Stimulated activated CD8-positive, alpha-beta memory T cell treated with anti-CD3 and anti-CD28 coated beads, Interleukin-7, amount 100 ng/mL, for 4 hours (primary cell): ENCODE measurements around the gene RBM15B.
"Not testable (repeated sequence)": the region's sequence is repeated elsewhere in the genome, so short reads cannot be mapped to it uniquely, and the experiment has no call there.

Experiments
- DNase-seq, 2 donors: peaks; one replicate each; pipeline ENCODE4 v3.0.0-alpha.2; 2020; ENCODE audit warnings: low read depth in 2 of 2

RBM15B gene

DNA sequence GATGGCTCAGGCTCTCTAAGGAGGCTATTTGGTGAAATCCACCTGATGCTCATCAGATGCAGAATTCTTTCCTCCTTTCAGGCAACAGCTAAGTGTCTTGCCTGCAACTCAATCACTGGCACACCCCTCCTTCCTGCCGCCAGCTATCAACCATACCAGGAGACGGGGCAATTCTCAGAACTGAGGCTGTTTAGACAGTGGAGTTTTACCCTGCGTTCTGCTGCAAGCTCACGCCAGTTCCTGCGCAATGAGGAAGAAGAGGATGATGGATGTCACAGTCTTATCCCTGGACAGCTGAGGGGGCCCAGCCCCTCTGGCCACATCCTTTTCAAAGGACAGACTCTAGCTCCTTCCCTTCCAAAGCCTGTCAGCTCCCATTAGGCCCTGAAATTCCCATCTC is 13.0 kb upstream of the RBM15B start:
- DNase-seq: no peak

DNA sequence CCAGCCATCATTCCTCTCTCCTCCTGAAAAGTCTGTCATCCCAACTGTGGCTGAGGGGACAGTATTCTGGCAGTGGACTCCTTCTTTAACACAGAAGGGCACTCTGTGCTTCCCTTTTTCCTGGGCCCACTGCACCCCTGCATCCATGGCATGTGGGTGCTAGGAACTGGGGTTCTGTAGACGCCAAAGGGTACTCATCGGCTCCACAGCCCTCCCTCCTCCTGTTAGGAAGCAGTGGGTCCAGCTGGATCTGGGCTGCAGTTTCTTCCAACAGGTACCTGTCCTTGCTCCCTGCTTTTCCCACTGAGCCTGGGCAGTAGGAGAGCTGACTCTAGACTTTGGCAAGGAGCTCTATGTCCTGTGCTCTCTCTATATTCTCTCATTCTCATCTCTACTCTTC is 12.4 kb upstream of the RBM15B start:
- no peak for DNase-seq

DNA sequence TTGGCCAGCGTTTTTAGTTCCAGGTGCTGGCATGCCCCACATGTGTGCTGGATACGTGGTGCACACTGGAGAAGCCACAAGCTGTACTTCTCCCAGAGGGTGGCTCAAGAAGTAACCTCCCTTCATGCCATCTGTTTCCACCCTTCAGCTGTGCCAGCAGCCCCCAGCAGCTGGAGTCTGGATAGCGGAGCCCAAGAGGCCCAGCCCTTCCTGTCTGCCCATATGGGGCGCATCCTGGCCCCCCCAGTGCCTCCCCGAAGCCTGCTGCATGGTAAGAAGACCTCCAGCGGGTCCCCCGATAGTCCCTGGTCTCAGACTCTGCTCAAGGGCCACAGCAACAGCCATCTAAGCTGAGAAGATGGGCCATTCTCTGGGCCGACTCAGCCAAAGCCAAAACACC is 11.8 kb upstream of the RBM15B start:
- no peak for DNase-seq

DNA sequence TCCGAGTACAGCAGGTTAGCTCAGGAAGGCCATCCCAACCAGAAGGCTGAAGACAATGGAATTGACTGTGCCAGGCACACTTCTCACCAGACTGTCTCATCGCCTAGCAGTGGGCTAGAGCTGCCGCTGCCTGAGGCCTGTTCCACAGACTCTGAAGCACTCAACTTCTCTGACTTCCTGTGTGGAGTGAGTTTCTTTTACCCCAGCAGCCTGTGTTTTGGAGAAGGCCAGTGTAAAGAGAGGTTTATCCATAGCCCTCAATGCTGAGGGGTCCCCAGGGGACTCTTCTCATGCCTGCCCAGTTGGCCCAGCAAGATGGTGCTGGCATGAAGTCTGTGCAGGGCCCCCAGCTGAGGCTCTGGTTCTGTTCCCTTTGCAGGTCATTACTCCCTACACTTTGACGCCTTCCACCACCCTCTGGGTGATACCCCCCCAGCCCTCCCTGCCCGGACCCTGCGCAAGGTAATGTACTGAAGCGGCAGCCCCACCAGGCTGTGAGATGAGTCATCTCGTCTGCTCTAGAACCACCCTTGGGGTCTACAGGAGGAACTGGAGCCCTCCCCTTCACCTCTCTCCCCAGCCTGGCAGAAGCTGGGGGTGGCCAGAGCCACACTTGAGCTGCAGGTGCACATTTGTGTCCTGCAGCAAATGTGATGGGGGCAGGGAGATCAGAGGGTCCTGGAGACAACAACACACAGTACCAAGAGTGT is 11.2 kb upstream of the RBM15B start:
- no peak for DNase-seq

DNA sequence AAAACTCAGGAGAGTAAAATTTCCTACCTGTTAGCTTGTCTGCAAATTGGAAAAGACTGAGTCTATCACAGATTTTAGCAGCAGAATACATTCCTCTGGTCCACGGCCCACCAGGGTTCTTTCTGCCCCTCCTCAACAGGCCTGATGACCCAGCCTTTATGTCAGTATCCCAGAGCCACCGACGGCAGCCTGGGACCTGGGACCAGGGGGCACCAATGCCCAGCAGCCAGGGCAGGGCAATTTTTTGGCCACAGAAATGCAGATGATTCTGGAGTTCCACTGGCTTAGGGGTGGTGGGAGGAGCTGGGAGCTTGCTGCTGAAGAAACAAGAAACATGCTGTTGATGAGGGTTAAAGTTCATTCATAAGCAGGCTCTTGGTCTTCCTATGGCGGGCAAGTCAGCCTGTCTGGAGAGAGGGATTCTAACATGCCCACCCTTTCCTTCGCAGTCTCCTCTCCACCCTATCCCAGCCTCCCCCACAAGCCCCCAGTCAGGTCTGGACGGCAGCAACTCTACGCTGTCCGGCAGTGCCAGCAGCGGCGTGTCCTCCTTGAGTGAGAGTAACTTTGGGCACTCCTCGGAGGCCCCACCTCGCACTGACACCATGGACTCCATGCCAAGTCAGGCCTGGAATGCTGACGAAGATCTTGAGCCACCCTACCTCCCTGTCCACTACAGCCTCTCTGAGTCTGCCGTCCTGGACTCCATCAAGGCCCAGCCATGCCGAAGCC is 10.3 kb upstream of the RBM15B start:
- no peak for DNase-seq

DNA sequence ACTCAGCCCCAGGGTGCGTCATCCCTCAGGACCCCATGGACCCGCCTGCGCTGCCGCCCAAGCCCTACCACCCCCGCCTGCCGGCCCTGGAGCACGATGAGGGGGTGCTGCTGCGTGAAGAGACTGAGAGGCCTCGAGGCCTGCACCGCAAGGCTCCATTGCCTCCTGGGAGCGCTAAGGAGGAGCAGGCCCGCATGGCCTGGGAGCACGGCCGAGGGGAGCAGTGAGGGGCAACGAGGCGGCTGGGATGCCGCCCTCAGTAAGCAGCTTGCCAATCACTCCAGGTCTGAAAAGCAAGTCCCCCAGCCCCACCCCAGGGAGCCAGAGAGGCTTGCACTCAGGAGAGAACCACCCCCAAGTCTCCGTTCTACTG is 9.8 kb upstream of the RBM15B start:
- no peak for DNase-seq

DNA sequence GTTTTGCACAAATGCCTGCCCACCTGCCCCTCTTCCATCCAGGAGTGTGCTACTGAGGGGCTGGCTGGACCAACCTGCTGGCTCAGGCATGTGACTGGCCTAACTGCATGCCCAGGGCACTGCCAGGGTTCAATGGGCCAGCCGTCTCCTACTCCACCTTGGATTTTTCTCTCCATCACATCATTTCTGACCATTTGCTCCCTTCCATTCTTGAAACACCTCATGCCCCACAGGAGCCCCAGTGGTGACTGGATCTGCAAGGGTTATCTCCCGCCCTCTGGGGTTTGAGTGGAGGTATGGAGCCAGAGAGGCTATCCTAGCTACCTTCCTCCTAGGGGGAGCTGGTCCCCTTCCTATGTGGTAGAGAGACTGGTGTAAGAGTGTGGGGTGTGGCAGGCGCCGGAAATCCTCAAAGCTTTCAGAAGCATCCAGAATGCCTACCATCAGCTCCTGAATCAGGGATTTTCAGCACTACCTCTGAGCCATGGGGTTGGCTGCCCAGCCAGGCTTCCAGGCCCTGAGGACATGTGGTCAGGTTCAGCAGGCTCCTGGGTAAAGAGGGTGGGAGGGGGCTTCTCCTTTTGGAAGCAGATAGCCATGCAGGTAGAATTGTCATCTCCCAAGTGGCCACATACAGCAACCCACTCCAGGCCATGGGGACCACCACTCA is 8.9 kb upstream of the RBM15B start:
- DNase-seq: no peak

DNA sequence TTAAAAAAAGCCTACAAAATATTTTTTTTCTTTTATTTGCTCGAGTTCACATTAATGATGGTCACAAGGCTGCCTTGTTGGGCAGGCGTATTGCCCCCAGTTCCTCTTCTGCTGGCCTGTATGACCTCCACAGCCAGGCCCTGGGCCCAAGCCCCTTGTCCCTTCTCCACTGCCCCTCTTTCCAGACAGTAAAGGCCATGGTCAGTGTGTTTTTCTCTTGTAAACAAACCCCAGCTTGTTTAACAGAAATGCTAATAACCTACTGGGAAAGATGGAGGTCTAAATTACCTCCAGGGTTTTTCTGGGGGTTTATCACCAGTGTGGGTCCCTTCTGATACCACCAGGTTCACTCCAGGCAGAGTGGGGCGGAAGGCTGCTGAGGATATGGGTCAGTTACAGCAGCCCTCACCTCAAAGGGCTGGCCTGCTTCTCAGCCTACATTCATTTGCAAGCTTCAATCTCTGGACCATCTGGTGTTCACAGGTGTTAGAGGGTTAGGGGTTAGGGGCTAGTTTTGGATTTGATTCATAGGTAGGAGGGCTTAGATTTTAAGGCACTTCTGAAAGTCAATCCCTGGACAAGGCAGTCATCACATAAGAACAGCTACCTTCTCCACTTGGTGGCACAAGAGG is 8.0 kb upstream of the RBM15B start:
- DNase-seq: no peak

DNA sequence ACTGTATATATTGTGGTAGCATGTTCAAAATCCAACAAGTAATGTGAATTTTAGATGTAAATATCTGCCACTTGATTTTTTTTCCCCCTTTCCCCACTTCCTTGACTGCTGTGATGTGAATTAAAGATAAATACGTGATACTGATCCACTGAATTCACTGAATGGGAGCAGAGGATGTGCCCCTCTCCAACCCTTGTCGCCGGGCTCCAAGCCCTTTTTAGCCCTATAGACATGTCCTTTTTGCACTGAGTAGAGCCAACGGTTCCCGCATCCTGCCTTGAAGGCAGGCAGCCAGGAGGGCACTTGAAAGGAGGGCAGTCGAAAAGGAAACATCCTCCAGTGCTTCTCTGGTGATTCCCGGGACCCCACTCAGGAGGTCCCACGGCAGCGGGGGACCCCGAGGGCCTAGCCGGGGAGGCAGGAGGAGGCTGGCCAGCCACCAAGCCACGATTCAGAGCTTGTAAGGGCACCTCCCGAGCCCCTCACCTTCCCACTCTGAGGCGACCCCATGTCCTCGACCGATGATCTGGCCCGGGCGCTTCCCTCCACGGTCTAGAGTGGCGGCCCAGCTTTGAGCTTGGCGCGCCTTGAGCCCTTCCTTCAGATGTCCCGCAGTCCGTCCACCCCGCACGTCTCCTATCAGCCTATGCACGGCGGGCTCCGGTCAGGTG is 6.9 kb upstream of the RBM15B start:
- no peak for DNase-seq

DNA sequence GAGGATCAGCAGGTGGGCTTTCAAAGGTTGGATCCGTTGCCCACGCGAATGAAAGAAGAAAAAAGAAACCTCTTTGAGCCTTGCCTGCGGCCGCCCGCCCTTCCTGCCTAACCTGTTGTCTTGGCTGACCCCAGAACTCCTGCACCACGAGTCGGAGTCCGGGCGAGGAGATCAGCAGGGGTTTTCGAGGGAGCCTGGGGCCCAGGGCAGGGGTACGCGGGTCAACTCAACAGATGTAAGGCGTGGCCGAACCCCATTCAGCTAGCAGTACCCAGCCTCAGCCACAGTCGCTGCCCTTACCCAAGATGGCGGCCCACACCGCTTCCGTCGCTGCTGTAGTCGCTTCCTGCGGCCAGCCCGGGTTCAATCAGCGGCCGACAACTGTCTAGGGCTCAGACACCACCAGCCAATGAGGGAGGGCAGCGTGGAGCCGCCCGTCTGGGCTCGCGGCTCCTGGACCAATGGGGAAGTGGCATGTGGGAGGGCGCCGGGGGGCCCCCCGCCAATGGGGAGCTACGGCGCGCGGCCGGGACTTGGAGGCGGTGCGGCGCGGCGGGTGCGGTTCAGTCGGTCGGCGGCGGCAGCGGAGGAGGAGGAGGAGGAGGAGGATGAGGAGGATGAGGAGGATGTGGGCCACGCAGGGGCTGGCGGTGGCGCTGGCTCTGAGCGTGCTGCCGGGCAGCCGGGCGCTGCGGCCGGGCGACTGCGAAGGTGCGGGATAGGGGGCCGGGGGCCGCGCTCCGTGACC is 6.2 kb upstream of the RBM15B start, which contains the start of gene MANF:
TSS of gene MANF (plus strand) at position 566 of the 748 bp plus-strand sequence. CDS start at position 618, 52 bp downstream.
- peak; percentile 96 to 99 for DNase-seq

DNA sequence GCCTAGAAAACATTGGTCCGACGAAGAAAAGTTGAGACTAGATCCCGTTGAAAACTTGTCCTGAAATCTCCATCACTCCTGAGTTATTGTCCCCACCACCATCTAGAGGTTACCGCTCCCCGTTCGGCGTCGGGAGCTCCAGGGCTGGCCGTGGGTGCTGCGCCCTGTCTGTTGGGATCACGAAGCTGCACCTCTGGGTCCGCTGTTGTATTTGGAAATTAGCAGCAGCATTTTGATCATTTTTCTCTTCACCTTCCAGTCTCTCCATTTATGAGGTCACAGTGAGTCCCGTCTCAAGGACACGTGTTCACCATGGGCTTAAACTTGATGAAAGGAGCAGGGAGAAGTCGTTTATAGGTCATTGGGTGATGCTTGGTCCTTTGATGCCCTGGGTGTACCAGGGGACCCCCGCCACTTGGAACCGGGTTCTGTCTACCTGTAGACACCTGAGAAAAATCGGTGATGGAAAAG is 5.4 kb upstream of the RBM15B start:
- no peak for DNase-seq

DNA sequence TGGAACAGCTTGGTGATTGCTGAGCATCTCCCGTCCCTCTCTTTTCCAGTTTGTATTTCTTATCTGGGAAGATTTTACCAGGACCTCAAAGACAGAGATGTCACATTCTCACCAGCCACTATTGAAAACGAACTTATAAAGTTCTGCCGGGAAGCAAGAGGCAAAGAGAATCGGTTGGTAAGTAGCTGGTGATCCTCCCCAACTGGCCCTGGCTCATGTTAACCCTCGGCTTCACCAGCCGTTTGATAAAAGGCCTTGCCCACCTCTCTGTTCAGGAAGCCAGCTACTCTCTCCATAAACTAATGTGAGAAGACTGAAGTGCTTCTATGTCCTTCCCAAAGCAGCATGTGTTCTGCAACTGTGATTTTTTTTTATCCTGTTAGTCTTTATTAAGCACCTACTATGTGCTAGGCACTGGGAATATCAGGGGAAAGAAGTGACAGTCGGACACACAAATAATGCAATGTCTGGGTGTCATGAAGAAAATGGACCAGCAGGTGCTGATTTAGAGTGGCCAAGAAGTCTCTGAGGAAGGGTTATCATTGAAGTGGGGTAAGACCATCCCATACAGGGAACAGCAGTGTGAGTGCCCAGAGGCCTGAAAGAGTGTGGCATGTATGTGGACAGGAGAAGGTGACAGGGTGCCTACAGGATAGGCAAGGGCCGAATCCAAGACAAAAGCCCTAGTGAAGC is 4.8 kb upstream of the RBM15B start:
- no peak for DNase-seq

DNA sequence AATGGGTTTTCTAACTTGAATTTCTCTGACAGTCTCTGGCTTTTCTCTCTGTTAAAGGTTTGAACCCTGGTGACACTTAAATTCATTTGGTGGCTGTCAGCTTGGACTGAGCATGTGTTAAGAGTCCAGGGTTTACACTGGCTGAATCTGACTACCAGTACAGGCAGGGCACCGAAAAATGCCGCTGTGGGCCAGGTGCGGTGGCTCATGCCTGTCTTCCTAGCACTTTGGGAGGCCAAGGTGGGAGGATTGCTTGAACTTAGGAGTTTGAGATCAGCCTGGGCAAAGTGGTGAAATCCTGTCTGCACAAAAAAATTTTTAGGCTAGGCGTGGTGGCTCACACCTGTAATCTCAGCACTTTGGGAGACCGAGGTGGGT is 4.2 kb upstream of the RBM15B start:
- no peak for DNase-seq

DNA sequence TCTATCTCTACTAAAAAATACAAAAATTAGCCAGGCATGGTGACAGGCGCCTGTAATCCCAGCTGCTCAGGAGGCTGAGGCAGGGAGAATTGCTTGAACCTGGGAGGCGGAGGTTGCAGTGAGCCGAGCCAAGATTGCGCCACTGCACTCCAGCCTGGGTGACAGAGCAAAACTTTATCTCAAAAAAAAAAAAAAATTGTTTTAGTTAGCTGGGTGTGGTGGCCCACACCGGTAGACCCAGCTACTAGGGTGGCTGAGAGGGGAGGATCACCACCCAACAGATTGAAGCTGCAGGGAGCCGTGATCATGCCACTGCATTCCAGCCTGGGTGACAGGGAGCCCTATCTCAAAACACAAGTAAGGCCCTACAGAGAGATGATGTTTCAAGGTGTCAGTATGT is 3.8 kb upstream of the RBM15B start:
- not testable (repeated sequence) for DNase-seq

DNA sequence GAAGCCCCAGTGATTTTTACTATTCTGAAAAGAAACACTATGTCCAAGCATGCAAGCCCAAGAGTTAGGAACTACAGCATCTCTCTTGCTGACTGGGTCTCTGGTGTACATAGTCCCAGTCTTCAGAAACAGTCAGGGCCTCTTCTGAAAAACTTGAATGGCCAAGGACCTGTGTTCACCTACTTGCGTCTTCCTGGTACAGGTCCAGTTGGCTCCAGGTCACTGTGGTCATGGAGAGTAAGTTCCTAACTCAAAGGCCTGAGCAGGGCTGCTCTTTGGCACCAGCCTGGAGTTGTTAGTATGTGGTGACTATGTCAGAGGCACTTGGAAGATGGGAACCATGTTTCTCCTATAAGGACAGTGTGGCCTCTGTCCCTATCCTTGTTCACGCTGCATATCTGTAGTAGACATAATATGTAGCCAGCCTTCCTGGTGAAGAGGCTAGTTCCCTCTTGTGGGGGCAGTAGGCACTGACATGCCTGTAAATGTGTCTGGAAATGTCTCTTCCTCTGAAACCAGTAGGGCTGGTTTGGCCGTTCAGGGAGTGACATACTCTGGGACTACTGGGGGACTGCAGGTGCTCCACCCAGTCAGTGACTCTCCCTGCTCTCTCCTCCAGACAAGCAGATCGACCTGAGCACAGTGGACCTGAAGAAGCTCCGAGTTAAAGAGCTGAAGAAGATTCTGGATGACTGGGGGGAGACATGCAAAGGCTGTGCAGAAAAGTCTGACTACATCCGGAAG is 2.6 kb upstream of the RBM15B start:
- DNase-seq: no peak

DNA sequence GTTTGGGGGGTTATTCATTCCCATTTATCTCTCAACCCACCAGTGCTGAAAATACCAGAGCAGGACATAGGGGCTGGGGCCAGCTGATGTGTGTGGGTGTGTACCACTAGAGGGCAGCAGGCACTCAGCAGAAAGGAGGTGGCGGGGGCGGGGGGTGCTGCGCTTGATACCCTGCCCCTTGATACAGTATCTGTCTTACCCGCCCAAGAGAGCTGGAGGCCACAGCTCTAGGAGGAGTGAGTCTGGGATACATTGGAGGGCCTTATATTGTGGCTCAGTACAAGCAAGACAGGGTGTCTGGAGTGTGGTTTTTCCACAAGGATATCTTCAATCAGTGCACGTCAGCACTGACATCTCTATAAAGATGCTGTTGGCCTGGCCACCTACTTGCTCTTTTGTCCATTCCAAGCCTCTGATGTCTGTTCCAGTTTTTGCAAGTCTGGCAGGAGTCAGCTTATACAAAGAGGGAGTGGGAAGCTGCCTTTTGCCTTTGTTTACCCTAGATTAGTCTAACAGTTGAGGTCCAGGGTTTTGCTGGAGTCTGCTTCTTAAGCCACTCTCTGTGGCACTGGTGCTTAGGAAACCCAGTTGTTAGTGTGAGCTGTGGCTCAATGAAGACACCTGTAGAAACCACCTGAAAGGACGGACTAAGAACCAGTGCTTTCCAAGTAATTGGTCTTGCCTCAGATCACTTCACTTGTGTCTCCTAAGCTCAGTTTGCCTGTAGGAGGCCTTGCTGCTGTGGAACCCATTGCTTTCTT is 1.5 kb upstream of the RBM15B start:
- peak in 1 of 2 donors; percentile 30 for DNase-seq

DNA sequence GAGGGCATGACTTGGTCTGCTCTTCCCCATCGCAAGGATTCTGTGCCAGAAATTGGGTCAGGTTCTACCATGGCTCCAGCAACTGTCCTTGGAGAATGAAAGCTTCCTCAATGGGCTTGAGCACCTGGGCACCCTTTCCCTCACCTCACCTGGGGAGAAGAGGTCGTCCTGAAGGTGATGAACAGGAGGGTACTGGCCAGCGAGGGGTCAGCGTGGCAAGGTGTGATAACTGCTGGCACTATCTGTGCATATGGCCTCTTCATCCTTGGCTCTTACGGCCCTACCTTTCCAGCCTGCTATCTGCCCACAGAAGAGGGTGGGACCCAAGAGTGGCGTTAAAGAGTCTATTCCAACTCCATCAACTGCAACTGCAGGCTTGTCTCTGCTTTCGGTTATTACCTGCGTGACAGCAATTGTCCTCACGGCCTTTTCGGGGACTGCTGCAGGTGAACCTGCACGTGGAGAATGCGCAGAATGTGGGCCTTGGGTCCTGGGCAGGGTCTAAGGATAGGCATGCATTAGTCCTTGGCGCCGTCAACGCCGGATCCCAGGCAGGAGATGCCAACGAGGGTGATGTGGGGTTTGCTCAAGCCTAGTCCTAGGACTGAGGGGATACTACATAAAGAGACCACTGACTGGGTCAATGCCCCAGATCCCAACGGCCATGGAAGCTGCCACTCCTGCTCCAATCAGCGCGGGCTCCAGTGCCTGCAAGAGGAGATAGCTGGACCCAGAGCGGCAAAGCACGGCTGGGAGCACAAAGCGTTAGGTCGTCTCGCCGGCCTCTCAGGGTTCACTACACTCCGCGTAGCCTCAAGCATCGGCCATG is 625 bp upstream of the RBM15B start:
- DNase-seq: no peak
